ENCODE data around the gene CRIP2.
A peak's percentile ranks its signal among the peaks of the same experiment; 100 is the strongest.

Gene CRIP2

GRCh38 chr14:105471297-105471821 is 3.3 kb upstream of the CRIP2 start:
- Histone ChIP-seq H3K27me3 (ENCODE audit: insufficient read depth, low read depth, severe bottlenecking) (no peaks in the 10 kb centered on the region), H3K9me3 (ENCODE audit: severe bottlenecking) (no peaks in the 10 kb centered on the region), H3K36me3 (peaks cover 24% of the 10 kb centered on the region), H3K27ac (peak overlapping the region; percentile 26), H3K4me3 (ENCODE audit: low read depth, low read length) (no peak overlapping the region)
- DNase-seq, result no peak
- peak; percentile 43; the same call in 1 of the 2 replicates for TF ChIP-seq CTCF (IDR thresholded peaks at IDR 0.05; ENCODE audit: low read depth, low read length)

- H3K36me3 ChIP-seq, result peaks cover 19% of the 10 kb centered on the region
- no peak for TF ChIP-seq CTCF (IDR thresholded peaks at IDR 0.05; ENCODE audit: low read depth, low read length)
- no peak for DNase-seq
- H3K27ac ChIP-seq, result no peak overlapping the region
- H3K9me3 ChIP-seq (ENCODE audit: severe bottlenecking), result no peaks in the 10 kb centered on the region
- no peak overlapping the region for H3K4me3 ChIP-seq (ENCODE audit: low read depth, low read length)
- H3K27me3 ChIP-seq (ENCODE audit: insufficient read depth, low read depth, severe bottlenecking), result no peaks in the 10 kb centered on the region
These were observed 2.7 kb upstream of the CRIP2 start for GRCh38 chr14:105471823-105472485.

- no peaks in the 10 kb centered on the region for H3K9me3 ChIP-seq (ENCODE audit: severe bottlenecking)
- no peak for DNase-seq
- no peak overlapping the region for H3K27ac ChIP-seq
- no peaks in the 10 kb centered on the region for H3K27me3 ChIP-seq (ENCODE audit: insufficient read depth, low read depth, severe bottlenecking)
- no peak for TF ChIP-seq CTCF (IDR thresholded peaks at IDR 0.05; ENCODE audit: low read depth, low read length)
- peaks cover 13% of the 10 kb centered on the region for H3K36me3 ChIP-seq
- H3K4me3 ChIP-seq (ENCODE audit: low read depth, low read length), result no peak overlapping the region
These were observed 2.1 kb upstream of the CRIP2 start for GRCh38 chr14:105472486-105472991.

GRCh38 chr14:105473033-105473676 is 1.5 kb upstream of the CRIP2 start:
- Histone ChIP-seq H3K4me3 (ENCODE audit: low read depth, low read length) (peak overlapping the region; percentile 61), H3K9me3 (ENCODE audit: severe bottlenecking) (no peaks in the 10 kb centered on the region), H3K27ac (peak overlapping the region; percentile 93), H3K27me3 (ENCODE audit: insufficient read depth, low read depth, severe bottlenecking) (no peaks in the 10 kb centered on the region), H3K36me3 (peaks cover 10% of the 10 kb centered on the region)
- no peak for TF ChIP-seq CTCF (IDR thresholded peaks at IDR 0.05; ENCODE audit: low read depth, low read length)
- no peak for DNase-seq

GRCh38 chr14:105473677-105474482 is 741 bp upstream of the CRIP2 start:
- TF ChIP-seq CTCF (IDR thresholded peaks at IDR 0.05; ENCODE audit: low read depth, low read length), result no peak
- DNase-seq, result peak; percentile 97

More at GRCh38 chr14:105473677-105474482, 741 bp upstream of the CRIP2 start:
- H3K27me3 ChIP-seq (ENCODE audit: insufficient read depth, low read depth, severe bottlenecking), result no peaks in the 10 kb centered on the region
- H3K4me3 ChIP-seq (ENCODE audit: low read depth, low read length), result peak overlapping the region; percentile 61
- H3K9me3 ChIP-seq (ENCODE audit: severe bottlenecking), result no peaks in the 10 kb centered on the region
- H3K36me3 ChIP-seq, result peaks cover 6% of the 10 kb centered on the region
- H3K27ac ChIP-seq, result peak overlapping the region; percentile 93

Measured in WERI-Rb-1 (cell line).